Heart right ventricle (tissue), 16 donors: ENCODE results near the gene PRDM16. TPM values are rescaled to one million over a fixed set of nuclear protein-coding genes. Genes with fewer than 3 reads are reported as not detected.

ENCODE experiments used
- ATAC-seq, 8 donors: fragments of 200-7000 bp; cut with Tn5 transposase; one replicate each; pipeline ENCODE4 v1.9.1; 2020; ENCODE audit warnings: mild to moderate bottlenecking in 8 of 8, moderate library complexity in 8 of 8, moderate number of reproducible peaks in 1 of 8
- DNase-seq, 2 donors: peaks; one replicate each; pipeline ENCODE4 v3.0.0-alpha.2; 2020
- H3K27ac ChIP-seq, 10 donors: fragments of 200-600 bp; sonication (generic) in 2 of 10; one replicate each; pipeline versions ENCODE4 v1.5.0 to v1.8.0; 2020 to 2022; ENCODE audit warnings: mild to moderate bottlenecking in 3 of 10
- H3K27me3 ChIP-seq, 7 donors: fragments of 200-600 bp; one replicate each; pipeline ENCODE4 v1.8.0; 2021 to 2022; ENCODE audit warnings: mild to moderate bottlenecking in 2 of 7
- H3K36me3 ChIP-seq, 9 donors: fragments of 200-600 bp; sonication (generic) in 1 of 9; one replicate each; pipeline versions ENCODE4 v1.5.0 to v1.8.0; 2020 to 2022; ENCODE audit warnings: mild to moderate bottlenecking in 2 of 9
- H3K4me1 ChIP-seq, 9 donors: fragments of 200-600 bp; sonication (generic) in 1 of 9; one replicate each; pipeline versions ENCODE4 v1.5.0 to v1.8.0; 2020 to 2022; ENCODE audit warnings: mild to moderate bottlenecking in 4 of 9
- H3K4me3 ChIP-seq, 10 donors: fragments of 200-600 bp; sonication (generic) in 2 of 10; one replicate each; pipeline versions ENCODE4 v1.5.0 to v1.8.0; 2020 to 2022; ENCODE audit warnings: mild to moderate bottlenecking in 7 of 10, moderate library complexity in 2 of 10
- H3K9me3 ChIP-seq, 11 donors: fragments of 200-600 bp in 10 of 11; sonication (generic) in 2 of 11; one replicate each; pipeline versions ENCODE4 v1.5.0 to v1.8.0; 2013 to 2022; ENCODE audit warnings: mild to moderate bottlenecking in 2 of 11, control low read depth in 1 of 11, moderate library complexity in 1 of 11
- CTCF ChIP-seq, 9 donors: fragments of 200-600 bp; sonication (generic) in 2 of 9; IDR thresholded peaks; one replicate each; pipeline versions ENCODE4 v1.5.0 to v1.8.0; 2021 to 2022; ENCODE audit warnings: antibody characterized with exemption in 9 of 9, mild to moderate bottlenecking in 5 of 9, moderate library complexity in 1 of 9
- WGBS, 2 donors: extraction: QIAGEN DNeasy Blood & Tissue Kit; methylation state at CpG; one replicate each; pipeline ENCODE4 v1.1.7; 2013; ENCODE audit warnings: inconsistent platforms in 1 of 2; 5-methylcytosine and 5-hydroxymethylcytosine counted together
- intact Hi-C, 10 donors: fragments of 100-400 bp; cut with DNase I; formaldehyde crosslinking; loops; one replicate each; pipeline versions ENCODE4 v1.11.1 to v1.14.2; 2022
- polyA plus RNA-seq, 2 donors: library from polyadenylated mRNA; stranded (reverse); fragments of 200-250 nt; gene quantifications; one replicate each; pipeline ENCODE4 v1.2.3, GENCODE V29; 2013
- total RNA-seq, 10 donors: library from RNA; stranded (reverse); fragmentation: NEBNext Ultra II Directional in 3 of 10; extraction: Animal tissue kit (Norgen Biotek cat#: 25700) in 3 of 10; gene quantifications; one replicate each; pipeline versions ENCODE4 v1.2.1 to v1.2.4, GENCODE V29; 2021 to 2023
- donor health status: Arrhythmogenic right ventricular cardiomyopathy.
- donor health status: ischemic (EF 13 %, LVEDD 7.1; RV severe dilation, severe dysfunction).
- donor health status: healthy with polysubstance abuse.
- donor health status: DM: no; HTN: yes; CAD: no.
- donor health status: DM: no; HTN: no; CAD: no.
- donor health status: ischemic (EF 25% LVEDD 6.9; RV normal size, moderate dysfunction).
- donor health status: ischemic (EF 25% LVEDD 5.7; RV mildly dilated, moderate dysfunction).
- donor health status: healthy.
- donor health status: DM: yes; HTN: yes; CAD: no.
- donor health status: Ischemic cardiomyopathy.
- donor health status: ischemic (EF 35%, LVEDD 5.7; RV mildly dilated, moderate dysfunction).
- donor health status: nonischemic (EF 11% LVEDD 7.7; RV severe dilation, severe dysfunction).
- donor health status: DM: yes; HTN: yes; CAD: no.
- donor health status: PGD.
- donor health status: ischemic (EF 29% LVEDD 5.4; RV normal size, mild dysfunction).
- donor health status: nonischemic (EF 23%, LVEDD 6.1; RV moderate dilation, normal function).

The PRDM16 gene
- total and polyA plus RNA-seq, 12 donors: 4.1 to 25.9 (median 14.8) TPM

- Histone ChIP-seq H3K27me3 (peaks cover 0 to 9% (median 0%) of the 10 kb centered on the region in 7 donors), H3K4me3 (no peak overlapping the region), H3K4me1 (no peaks in the 10 kb centered on the region), H3K36me3 (peaks cover 0 to 29% (median 0%) of the 10 kb centered on the region in 9 donors), H3K9me3 (no peaks in the 10 kb centered on the region), H3K27ac (no peak overlapping the region)
- intact Hi-C loops: no loop called here
- ATAC-seq: no peak
- peak in 1 of 2 donors; percentile 11 for DNase-seq
- 63 to 66% methylated on average over 15 of the region's 15 CpGs for WGBS, 2 donors
- no peak for TF ChIP-seq CTCF (IDR thresholded peaks at IDR 0.05)
Measured at GRCh38 chr1:3432306-3432705, 363.3 kb downstream of the PRDM16 start.

GRCh38 chr1:3433076-3433475, 364.1 kb downstream of the PRDM16 start:
- no peak overlapping the region for H3K27ac ChIP-seq
- DNase-seq (peak in 1 of 2 donors; percentile 1), ATAC-seq (no peak)
- intact Hi-C loops: no loop called here
- peaks cover 0 to 9% (median 0%) of the 10 kb centered on the region in 7 donors for H3K27me3 ChIP-seq
- no peaks in the 10 kb centered on the region for H3K4me1 ChIP-seq
- H3K9me3 ChIP-seq: no peaks in the 10 kb centered on the region
- peaks cover 0 to 24% (median 0%) of the 10 kb centered on the region in 9 donors for H3K36me3 ChIP-seq
- WGBS, 2 donors: 92 to 95% methylated on average over 14 of the region's 14 CpGs
- no peak overlapping the region for H3K4me3 ChIP-seq
- TF ChIP-seq CTCF (IDR thresholded peaks at IDR 0.05): no peak

- H3K4me3 ChIP-seq: no peak overlapping the region
- H3K9me3 ChIP-seq: no peaks in the 10 kb centered on the region
- TF ChIP-seq CTCF (IDR thresholded peaks at IDR 0.05): no peak
- DNase-seq (peak in 1 of 2 donors; percentile 5), ATAC-seq (no peak)
- H3K4me1 ChIP-seq: no peaks in the 10 kb centered on the region
- peaks cover 0 to 12% (median 0%) of the 10 kb centered on the region in 7 donors for H3K27me3 ChIP-seq
- H3K27ac ChIP-seq: no peak overlapping the region
- peaks cover 0 to 24% (median 0%) of the 10 kb centered on the region in 9 donors for H3K36me3 ChIP-seq
- WGBS, 2 donors: 88 to 91% methylated on average over 31 of the region's 31 CpGs
- intact Hi-C loops: no loop called here
Measured at GRCh38 chr1:3433596-3434320, 364.8 kb downstream of the PRDM16 start.

GRCh38 chr1:3434406-3435110, 365.6 kb downstream of the PRDM16 start:
- intact Hi-C loops: loop anchor here in 1 of 10 donors (1.0 kb wide), 1 partner anchor 43 kb away; no protein-coding TSS in a partner anchor
- no peak for TF ChIP-seq CTCF (IDR thresholded peaks at IDR 0.05)
- no peaks in the 10 kb centered on the region for H3K9me3 ChIP-seq
- peaks cover 0 to 17% (median 3%) of the 10 kb centered on the region in 7 donors for H3K27me3 ChIP-seq
- peaks cover 0 to 24% (median 0%) of the 10 kb centered on the region in 9 donors for H3K36me3 ChIP-seq
- 88 to 89% methylated on average over 40 of the region's 40 CpGs for WGBS, 2 donors
- H3K27ac ChIP-seq: no peak overlapping the region
- no peaks in the 10 kb centered on the region for H3K4me1 ChIP-seq
- no peak for ATAC-seq
- DNase-seq: peak in 1 of 2 donors; percentile 7
- H3K4me3 ChIP-seq: no peak overlapping the region
